ENCODE results near the gene ACACA. TPM values are rescaled to one million over a fixed set of nuclear protein-coding genes. Genes with fewer than 3 reads are reported as not detected.

Gene ACACA
- total and polyA plus RNA-seq, 2 donors (not counting 3 experiments of a cell fraction or from before 2014, with no cell fraction given), result 55.3 to 124 TPM

DNA sequence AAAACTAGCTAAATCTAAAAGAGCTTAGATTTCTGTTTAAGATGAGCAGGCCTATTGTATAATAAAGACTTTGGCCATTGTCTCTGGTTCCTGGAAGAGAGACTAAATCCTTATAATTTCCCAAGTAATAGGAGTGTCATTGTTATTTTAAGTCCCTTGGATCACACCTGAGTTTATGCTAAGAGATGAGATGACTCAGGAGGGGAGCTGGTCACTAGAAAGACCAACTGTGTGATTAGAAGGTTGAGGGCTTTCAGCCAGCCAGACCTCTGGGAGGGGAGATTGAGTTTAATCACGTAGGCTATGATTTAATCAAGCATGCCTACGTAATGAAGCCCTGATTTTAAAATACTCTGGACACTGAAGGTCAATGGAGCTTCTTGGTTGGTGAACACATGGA is 187.8 kb downstream of the ACACA start:
- H3K27ac ChIP-seq (ENCODE audit: insufficient read depth, low read depth, low read length), result no peak overlapping the region
- ChIA-PET POLR2A (no interaction called here), CTCF (interaction anchor here (1.1 to 1.5 kb wide), 6 partner anchors 9 to 593 kb away, joined by 3 to 5 read pairs (median 4); no protein-coding TSS in a partner anchor)
- no peaks in the 10 kb centered on the region for H4K20me1 ChIP-seq (replicated peaks; ENCODE audit: control insufficient read depth, extremely low read depth, insufficient read depth, low read length)
- no TSS peak for BruUV-seq (replicated peaks)
- H3K4me3 ChIP-seq (replicated peaks in 1 of 3; ENCODE audit: insufficient read depth in 1 of 3, low read depth in 1 of 3, low read length in 3 of 3), result no peak overlapping the region
- H3K9me1 ChIP-seq (replicated peaks; ENCODE audit: control insufficient read depth, extremely low read depth, insufficient read depth, low read length), result no peaks in the 10 kb centered on the region
- H3K9me3 ChIP-seq (replicated peaks; ENCODE audit: control insufficient read depth, insufficient read depth, low read length), result no peaks in the 10 kb centered on the region
- H3K4me1 ChIP-seq (ENCODE audit: control insufficient read depth, extremely low read depth, insufficient read depth, low read length), result no peaks in the 10 kb centered on the region
- dilution Hi-C loops (cut with MboI; ENCODE audit: extremely low pct_ligation_motif_present, low sequenced_read_pairs), result no loop called here
- DNase-seq (ENCODE audit: low read depth, low spot score) (no peak), FAIRE-seq (no peak)
- H3K9ac ChIP-seq (replicated peaks; ENCODE audit: extremely low read depth, insufficient read depth, low read length), result no peak overlapping the region
- H3K36me3 ChIP-seq (ENCODE audit: control insufficient read depth in 2 of 2, extremely low read depth in 1 of 2, insufficient read depth in 2 of 2, low read length in 2 of 2), result peaks cover 0 to 13% of the 10 kb centered on the region in 2 experiments
- no peak overlapping the region for H2AFZ ChIP-seq (ENCODE audit: low read depth, low read length)
- H3K79me2 ChIP-seq (ENCODE audit: control insufficient read depth, insufficient read depth, low read length), result no peaks in the 10 kb centered on the region
- TF ChIP-seq, protein P1, sequence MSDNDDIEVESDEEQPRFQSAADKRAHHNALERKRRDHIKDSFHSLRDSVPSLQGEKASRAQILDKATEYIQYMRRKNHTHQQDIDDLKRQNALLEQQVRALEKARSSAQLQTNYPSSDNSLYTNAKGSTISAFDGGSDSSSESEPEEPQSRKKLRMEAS (IDR thresholded peaks at IDR 0.05; ENCODE audit: insufficient read depth, insufficient read length), result no peak
- no peak for TF ChIP-seq FOS (IDR thresholded peaks at IDR 0.05; ENCODE audit: borderline replicate concordance, insufficient read depth, low read length)
- TF ChIP-seq, protein P2, sequence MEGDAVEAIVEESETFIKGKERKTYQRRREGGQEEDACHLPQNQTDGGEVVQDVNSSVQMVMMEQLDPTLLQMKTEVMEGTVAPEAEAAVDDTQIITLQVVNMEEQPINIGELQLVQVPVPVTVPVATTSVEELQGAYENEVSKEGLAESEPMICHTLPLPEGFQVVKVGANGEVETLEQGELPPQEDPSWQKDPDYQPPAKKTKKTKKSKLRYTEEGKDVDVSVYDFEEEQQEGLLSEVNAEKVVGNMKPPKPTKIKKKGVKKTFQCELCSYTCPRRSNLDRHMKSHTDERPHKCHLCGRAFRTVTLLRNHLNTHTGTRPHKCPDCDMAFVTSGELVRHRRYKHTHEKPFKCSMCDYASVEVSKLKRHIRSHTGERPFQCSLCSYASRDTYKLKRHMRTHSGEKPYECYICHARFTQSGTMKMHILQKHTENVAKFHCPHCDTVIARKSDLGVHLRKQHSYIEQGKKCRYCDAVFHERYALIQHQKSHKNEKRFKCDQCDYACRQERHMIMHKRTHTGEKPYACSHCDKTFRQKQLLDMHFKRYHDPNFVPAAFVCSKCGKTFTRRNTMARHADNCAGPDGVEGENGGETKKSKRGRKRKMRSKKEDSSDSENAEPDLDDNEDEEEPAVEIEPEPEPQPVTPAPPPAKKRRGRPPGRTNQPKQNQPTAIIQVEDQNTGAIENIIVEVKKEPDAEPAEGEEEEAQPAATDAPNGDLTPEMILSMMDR (IDR thresholded peaks at IDR 0.05; ENCODE audit: extremely low read depth in 1 of 2, insufficient read depth in 1 of 2, low read depth in 1 of 2, low read length in 2 of 2), result no peak
- TF ChIP-seq JUN (IDR thresholded peaks at IDR 0.05; ENCODE audit: borderline replicate concordance, insufficient read depth, insufficient read length, low read depth), result no peak
- no peak for TF ChIP-seq GATA2 (IDR thresholded peaks at IDR 0.05; ENCODE audit: insufficient read depth, insufficient read length, low read depth, low read length)
- no peak for TF ChIP-seq MYC (IDR thresholded peaks at IDR 0.05; ENCODE audit: low read depth, low read length)
- TF ChIP-seq EZH2 (IDR thresholded peaks at IDR 0.05; ENCODE audit: borderline replicate concordance, low read depth, low read length, severe bottlenecking), result no peak
- no peak for TF ChIP-seq POLR2A (IDR thresholded peaks at IDR 0.05; ENCODE audit: low read depth, low read length)
- no peak for TF ChIP-seq POLR2AphosphoS5 (IDR thresholded peaks at IDR 0.05; ENCODE audit: insufficient read depth, low read depth, low read length)
- no peak overlapping the region for H3K4me2 ChIP-seq (ENCODE audit: insufficient read depth, low read length)
- H3K27me3 ChIP-seq (ENCODE audit: control insufficient read depth in 2 of 2, insufficient read depth in 2 of 2, low read length in 2 of 2), result no peaks in the 10 kb centered on the region
- intact Hi-C loops (cut with micrococcal nuclease), result no loop called here

All from endothelial cell of umbilical vein (primary cell).